HG02973 (cell line): ENCODE results near the gene KRTAP4-8.
"Not testable (repeated sequence)": the region's sequence is repeated elsewhere in the genome, so short reads cannot be mapped to it uniquely, and the experiment has no call there.

ENCODE experiments used
- ATAC-seq: cut with Tn5 transposase; IDR thresholded peaks from one replicate; pipeline ENCODE4 v1.9.1; 2021; ENCODE audit warnings: moderate library complexity; ENCODE audit not compliant: unreplicated experiment

The KRTAP4-8 gene

DNA sequence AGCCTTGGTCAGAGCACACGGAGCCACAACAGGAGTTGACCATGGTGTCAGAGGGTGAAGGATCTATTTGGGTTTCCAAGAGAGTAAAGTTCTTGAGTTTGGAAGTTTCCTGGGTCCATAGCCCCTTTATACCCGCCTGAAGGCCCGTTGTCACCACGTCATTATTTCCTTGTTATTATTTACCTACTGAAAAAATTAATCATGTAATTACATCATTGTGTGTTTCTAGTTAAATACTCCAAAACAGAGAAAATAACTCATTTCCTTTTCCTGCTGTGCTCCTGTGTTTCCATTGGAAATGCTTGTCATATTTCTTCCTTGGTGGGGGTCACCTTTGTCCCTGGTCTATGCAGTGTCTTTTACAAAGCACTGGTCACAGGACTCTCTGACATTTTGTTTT lies at the start of gene KRTAP4-8:
KRTAP4-8 (minus strand) TSS at position 101 of the 400 bp plus-strand sequence; CDS start at position 43, 58 bp downstream.
- ATAC-seq, result no peak

DNA sequence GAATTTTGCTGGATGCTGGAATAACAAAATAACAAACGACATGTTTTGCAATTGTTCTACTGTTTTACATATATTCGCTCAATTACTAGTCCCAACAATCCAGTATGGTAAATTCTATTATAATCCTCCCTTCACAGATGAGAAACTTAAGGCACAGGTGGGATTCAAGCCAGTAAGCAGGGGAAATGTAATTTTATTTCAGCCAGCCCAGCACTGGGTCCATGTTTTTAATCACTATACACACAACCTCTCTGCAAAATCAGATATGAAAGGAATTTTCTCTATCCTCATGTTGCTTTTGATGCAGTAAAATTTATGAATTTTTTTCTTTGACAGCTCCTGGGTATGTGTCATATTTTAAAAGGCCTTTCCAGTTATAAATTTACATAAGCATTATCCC lies 47.3 kb upstream of the KRTAP4-8 start:
- ATAC-seq, result no peak

DNA sequence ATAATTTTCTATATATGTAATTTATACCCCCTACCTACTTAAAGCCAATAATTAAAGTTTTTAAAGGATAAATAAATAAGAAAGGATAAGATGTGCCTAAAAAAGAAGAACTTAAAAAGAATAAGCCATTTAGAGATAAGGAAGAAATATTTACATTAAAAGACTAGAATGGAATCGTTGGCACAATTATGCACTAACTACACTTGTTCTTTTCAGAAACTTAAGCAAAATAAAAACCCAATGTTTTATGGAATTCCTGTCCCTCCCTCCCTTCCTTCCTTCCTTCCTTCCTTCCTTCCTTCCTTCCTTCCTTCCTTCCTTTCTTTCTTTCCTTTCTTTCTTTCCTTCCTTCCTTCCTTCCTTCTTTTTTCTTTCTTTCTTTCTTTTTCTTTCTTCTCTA lies 46.9 kb upstream of the KRTAP4-8 start:
- no peak for ATAC-seq

DNA sequence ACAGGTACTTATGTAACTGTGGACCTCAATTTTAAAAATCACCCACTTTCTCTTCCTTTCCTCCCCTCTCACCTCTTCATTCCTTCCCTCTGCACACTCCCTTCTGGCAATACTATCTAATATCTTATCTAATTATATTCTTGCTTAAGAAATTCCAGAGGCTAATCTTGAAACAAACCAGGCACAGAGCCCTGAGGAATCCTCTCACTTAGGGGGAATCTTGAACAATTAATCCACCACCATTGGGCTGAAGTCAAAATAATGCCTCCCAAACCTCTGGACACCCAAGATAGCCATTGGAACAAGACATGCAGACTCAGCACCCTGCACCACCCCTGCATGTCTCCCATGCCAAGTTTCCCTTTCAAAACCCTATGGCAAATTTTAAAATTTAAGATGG lies 43.4 kb upstream of the KRTAP4-8 start:
- no peak for ATAC-seq

DNA sequence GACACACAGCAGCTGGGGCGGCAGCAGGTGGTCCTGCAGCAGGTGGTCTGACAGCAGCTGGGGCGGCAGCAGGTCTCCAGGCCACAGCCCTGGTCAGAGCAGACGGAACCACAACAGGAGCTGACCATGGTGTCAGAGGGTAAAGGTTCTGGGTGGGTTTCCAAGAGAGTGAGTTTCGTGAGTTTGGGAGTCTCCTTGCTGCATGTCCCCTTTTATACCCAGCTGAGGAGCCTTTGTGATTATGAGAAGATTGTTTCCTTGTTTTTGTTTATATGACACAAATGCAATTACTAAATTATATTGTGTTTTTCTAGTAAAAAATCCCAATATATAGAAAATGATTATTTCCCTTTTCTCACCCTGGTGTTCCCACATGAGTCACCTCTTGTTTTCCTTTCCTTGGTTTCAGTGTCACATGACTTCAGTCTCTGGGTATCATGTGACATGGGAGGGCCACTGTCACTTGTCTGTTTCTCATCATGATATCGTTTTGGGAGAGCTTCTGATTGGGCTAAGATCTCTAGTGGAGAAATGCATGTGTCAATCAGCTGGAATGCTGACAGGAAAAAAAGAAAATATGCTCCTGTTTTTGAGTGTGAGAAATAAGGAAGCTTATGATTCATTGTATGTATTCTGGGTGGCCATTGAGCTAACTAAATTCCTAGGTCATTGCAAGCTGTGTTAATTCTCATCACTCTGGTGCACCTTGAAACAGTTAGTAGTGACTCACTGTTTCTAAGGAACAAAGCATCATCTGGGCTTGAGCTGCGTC lies 42.6 kb upstream of the KRTAP4-8 start, which contains the start of gene KRTAP4-6:
KRTAP4-6 (minus strand) TSS at position 185 of the 772 bp plus-strand sequence; CDS start at position 128, 57 bp downstream.
- ATAC-seq, result no peak

DNA sequence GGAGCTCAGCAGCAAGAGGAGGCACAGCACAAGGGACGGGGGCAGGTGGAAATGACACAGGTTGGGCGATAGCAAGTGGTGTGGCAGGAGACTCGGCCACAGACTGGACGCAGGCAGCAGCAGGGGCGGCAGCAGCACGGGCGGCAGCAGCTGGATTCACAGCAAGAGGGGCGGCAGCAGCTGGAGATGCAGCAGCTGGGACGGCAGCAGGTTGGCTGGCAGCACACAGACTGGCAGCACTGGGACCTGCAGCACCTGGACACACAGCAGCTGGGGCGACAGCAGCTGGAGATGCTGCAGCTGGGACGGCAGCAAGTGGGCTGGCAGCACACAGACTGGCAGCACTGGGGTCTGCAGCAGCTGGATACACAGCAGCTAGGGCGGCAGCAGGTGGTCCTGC lies 41.9 kb upstream of the KRTAP4-8 start:
- ATAC-seq, result not testable (repeated sequence)

DNA sequence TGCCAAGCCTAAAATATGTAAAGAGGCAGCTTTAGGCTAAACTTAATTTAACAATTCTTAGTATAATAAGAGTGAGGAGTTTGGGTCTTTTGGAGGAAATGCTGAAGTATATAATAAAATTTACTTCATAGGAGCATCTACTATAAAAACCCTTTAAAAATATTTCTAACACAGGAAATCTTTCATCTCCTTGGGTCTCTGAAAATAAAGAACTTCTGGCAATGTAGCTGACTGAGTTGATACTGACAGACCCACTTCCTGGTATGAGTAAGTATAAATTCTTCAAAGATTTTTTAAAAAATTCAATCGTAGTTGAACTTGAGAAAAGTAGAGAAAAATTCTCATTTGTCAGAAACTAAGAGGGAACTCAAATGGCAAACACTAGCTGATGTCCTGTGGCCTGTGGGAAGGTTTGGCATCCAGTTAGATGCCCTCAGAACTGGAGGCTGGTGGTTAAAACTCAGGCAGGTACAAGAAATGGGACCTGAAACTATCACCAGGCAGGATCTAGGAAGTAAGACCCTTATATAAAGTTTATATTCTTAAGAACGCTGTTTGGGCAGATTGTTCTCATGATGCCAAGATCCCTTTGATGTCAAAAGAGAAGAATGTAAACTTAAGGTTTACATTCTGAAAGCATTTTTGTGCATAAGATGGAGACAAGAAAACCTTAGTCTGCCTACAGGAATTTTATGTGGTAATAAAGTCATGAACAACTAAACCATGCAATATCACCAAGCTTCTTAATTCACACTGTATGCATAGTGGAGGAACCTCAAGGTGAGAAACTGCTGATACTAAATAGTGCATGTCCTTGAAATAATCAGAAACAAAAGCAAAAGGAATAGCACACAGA lies 36.2 kb upstream of the KRTAP4-8 start:
- no peak for ATAC-seq

DNA sequence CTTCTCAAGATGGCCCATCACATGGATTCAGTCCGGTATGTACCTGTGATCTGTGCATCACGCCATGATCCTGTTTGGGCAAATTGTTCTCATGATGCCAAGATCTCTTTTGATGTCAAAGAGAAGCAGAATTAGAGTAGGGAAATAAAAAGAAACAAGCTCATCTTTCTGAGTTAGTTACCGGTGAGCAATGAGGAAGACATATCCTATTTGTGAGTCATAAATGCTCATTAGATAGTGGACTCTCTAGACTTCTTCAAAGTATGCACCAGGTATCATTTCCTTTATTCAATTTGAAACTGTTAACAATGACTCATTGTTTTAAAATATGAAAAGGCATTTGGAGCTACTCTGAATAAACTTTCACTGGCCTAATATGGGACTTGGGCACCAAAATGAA lies 34.0 kb upstream of the KRTAP4-8 start:
- ATAC-seq, result no peak

DNA sequence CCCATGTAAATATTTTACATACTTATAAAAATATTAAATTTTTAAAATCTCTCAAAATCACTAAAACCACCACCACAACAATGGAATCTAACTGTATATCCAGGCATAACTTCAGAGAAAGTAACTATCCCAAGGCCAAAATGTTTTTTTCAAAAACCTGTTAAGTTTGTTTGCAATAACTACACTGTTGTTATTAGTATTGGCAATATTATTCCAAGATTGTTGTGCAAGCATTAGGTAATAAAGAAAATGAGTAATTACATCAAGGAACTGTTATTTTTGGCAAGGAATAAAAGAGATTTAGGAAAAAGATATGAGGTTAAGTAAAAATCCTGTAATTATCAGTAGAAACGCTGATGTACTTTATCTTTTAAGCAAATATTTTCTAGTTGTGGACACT lies 29.4 kb upstream of the KRTAP4-8 start:
- ATAC-seq, result no peak

DNA sequence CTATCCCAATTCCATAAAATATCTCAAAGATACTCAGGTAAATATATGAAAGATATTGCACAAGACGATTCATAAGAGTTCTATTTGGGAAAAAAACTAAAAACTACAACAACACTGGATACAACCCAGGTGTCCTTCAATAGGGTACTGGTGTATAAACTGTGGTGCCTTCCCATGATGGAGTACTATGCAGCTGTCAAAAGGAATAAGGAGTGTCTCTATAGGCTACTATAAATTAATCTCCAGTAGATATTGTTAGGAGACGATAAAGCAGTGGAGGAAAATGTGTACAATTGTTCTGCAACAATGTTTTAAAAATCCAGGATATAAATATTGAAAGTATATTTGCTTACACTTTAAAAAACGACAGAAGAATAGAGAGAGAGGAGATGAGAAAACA lies 28.5 kb upstream of the KRTAP4-8 start:
- no peak for ATAC-seq

DNA sequence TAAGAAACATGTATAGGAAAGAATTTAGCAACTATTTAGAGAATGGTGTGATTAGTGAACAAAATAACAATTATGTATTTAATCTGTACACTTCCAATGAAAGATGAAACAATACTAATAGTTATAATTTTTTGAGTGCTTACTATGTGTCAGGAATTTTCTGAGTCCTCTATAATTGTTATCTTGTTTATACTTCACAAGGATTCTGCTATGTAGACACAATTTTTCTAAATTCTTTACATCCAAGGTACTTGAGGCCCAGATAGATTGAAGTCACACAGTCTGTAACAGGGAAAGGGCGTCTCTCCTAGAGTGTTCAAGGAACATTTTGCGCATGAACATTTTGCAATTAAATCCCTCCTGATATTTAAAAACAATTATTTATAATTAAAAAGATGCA lies 27.1 kb upstream of the KRTAP4-8 start:
- ATAC-seq, result no peak

DNA sequence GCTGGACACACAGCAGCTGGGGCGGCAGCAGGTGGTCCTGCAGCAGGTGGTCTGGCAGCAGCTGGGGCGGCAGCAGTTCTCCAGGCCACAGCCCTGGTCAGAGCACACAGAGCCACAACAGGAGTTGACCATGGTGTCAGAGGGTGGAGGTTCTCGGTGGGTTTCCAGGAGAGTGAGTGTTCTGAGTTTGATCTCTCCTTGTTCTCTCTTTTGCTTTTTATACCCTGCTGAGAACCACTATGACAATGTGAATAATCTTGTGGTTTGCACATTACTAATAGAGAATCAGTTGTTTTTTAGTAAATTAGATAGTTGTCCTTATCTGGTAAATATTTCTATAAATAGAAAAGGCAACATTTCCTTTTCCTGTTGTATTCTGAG lies 26.0 kb upstream of the KRTAP4-8 start, which contains the start of gene KRTAP4-12:
KRTAP4-12 (minus strand) TSS at position 192 of the 381 bp plus-strand sequence; CDS start at position 132, 60 bp downstream.
- ATAC-seq, result not testable (repeated sequence)

DNA sequence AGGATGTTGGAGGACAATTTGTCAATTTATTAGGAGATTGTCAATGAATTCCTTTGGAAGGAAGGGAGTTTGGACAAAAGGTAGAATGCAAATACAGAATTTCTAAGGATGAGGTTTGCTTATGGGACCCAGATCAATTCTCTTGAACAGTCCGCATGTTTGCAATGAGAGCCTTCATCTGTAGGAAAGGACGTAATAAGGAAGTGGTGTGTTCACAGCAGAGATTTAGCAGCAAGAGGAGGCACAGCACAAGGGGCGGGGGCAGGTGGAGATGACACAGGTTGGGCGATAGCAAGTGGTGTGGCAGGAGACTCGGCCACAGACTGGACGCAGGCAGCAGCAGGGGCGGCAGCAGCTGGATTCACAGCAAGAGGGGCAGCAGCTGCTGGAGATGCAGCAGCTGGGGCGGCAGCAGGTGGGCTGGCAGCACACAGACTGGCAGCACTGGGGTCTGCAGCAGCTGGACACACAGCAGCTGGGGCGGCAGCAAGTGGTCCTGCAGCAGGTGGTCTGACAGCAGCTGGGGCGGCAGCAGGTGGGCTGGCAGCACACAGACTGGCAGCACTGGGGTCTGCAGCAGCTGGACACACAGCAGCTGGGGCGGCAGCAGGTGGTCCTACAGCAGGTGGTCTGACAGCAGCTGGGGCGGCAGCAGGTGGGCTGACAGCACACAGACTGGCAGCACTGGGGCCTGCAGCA lies 25.5 kb upstream of the KRTAP4-8 start:
- ATAC-seq, result not testable (repeated sequence)

DNA sequence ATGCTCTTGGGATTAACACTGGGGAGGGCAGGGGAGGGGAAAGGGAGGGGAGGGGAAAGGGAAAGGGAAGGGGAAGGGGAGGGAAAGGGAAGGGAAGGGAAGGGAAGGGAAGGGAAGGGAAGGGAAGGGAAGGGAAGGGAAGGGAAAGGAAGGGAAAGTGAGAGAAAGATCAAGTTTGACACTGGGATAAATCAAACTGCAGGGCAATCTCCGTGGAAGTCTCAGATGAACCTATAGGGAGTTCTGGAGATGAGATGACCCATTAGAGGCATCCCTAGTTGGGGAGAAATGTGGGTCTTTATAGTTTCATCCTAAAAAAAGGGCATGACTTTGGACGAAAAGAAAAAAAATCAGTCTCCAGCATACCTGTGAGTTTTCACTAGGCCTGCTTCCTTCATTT lies 23.8 kb upstream of the KRTAP4-8 start:
- ATAC-seq, result no peak

DNA sequence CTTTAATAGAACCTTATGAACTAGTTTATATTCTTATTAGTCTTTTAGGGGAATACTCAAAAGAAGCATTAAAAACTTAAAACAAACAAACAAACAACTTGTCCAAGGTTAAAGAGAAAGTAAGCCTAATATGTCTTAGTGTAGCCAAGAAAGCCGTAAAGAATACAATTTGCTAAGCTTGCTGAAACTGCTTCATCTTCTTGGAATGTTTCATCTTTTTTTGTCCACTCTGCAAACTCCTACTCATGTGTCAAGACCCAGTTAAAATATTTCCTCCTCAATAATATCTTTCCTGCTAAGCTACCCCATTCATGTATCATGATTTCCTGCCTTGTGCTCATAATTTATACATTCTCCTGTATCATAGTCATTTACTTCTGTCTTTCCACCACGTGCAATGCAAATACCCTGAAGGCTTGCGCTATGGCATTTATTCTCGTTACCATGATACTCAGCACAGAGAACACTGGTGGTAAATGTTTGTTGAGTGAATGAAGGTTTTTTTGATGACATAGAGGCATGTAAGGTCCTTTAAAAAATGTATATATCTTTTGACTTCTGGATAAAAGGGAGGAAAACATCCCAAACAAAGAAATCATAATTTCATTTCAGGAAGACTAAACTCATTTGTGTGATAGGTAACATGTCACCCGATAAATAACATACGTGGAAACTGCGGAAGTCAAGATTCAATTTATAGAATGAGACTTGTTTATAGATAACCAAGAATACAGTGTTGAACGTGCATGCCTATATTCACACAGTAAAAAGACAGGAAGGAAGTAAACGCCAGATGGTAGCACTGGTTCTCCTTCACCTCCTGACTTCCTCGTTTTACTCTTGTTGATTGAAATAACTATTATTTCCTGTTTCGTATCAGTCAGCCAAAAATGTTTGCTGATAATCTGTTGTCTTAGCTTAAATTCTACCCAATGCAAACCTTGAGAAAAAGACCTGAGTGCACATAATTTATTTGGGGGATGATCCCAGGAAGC lies 22.1 kb upstream of the KRTAP4-8 start:
- ATAC-seq, result not testable (repeated sequence)

DNA sequence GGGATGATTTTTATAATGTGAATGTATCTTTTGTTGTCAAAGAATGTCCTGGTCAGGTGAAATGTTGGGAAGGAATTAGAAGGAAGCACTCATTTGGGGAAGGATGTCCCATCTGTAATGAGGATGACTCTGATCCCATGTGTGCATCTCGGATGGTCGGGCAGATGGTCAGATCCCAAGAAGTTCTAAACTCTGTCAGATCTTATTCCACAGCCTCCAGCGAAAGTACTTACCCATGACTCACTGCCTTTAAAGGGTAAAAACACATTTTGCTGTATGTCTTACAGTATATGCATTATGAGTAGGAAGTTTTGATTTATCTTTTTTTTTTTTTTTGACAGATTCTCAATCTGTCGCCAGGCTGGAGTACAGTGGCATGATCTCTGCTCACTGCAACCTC lies 20.8 kb upstream of the KRTAP4-8 start:
- no peak for ATAC-seq

DNA sequence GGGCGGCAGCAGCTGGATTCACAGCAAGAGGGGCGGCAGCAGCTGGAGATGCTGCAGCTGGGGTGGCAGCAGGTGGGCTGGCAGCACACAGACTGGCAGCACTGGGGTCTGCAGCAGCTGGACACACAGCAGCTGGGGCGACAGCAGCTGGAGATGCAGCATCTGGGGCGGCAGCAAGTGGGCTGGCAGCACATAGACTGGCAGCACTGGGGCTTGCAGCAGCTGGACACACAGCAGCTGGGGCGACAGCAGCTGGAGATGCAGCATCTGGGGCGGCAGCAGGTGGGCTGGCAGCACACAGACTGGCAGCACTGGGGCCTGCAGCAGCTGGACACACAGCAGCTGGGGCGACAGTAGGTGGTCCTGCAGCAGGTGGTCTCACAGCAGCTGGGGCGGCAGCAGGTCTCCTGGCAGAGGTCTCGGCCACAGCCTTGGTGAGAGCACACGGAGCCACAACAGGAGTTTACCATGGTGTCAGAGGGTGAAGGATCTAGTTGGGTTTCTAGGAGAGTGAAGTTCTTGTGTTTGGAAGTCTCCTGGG lies 20.0 kb upstream of the KRTAP4-8 start, which contains the start of gene KRTAP4-11:
KRTAP4-11 (minus strand) TSS at position 528 of the 541 bp plus-strand sequence; CDS start at position 470, 58 bp downstream.
- ATAC-seq, result not testable (repeated sequence)

DNA sequence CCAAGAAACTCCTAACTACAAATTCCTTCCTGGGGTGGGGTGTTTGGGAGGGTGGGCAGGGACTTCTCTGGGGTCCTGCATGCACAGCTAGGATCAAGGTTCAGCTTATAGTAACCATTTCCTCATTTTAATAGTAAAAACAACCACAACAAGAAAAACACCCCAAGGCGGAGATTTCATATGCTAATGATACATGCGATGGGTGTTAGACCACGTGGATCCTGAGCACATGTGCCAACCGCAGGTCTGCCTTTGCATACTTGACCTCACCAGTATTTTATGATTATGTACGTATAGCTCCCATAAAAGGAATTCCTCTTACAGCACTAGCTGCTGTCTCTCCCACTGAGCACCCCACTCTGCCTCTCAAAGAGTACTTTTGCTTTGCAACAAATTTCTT lies 18.4 kb upstream of the KRTAP4-8 start:
- no peak for ATAC-seq

DNA sequence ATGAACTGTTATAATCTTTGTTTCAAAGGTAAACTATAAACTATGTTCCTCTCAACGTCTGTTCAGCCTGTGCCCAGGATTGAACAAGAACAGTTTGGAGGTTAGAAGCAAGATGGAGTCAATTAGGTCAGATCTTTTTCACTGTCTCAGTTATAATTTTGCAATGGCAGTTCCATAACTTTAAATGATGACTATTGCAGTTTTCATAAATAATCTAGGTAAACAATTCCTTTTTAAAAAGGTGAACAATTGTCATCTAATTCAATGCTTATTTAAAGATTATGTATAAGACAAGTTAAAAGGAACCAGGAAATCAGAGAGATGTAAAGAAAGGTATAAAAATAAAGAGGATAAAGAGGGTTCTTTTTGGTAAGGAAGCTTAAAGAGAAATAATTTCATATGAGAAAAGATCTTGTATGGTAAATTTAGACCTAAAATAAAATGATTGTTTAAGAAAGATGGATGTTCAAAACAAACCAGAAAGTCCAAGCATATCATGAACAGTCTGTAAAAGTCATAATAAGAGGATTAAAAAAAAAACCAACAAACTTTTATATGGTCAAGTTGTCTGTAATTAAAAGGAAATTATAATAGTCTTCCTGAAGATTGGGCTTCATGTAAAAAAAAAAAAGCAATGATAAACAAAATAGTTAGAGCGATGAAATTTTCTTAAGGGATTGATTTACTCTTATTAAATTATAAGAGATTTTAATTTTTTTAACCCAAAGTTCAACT lies 13.4 kb upstream of the KRTAP4-8 start:
- ATAC-seq, result no peak
